ENCODE data around the gene ANAPC5. TPM values are rescaled to one million over a fixed set of nuclear protein-coding genes. Genes with fewer than 3 reads are reported as not detected.

The ANAPC5 gene
- polyA plus RNA-seq, 1 donor: 138 TPM

DNA sequence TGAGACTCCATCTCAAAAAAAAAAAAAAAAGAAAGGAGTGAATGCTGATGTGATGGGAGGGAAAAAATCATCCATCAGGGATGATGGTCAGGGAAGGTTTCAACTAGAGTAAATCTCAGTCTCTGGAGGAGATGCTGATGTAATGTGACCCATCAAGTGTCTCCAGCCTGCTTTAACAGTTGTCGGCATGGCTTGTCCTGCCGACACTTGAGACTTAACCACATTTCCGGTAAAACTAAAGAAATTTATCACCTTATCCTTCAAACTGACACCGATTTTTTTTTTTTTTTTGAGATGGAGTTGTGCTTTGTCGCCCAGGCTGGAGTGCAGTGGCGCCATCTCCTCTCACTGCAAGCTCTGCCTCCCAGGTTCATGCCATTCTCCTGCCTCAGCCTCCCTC, 21.5 kb upstream of the ANAPC5 start:
- H3K4me1 ChIP-seq (ENCODE audit: control insufficient read depth, insufficient read depth, low read length): peaks cover 6% of the 10 kb centered on the region
- H3K27me3 ChIP-seq (ENCODE audit: control insufficient read depth, insufficient read depth, low read length): no peaks in the 10 kb centered on the region
- H3K27ac ChIP-seq (ENCODE audit: low read length): no peak overlapping the region
- H3K9me3 ChIP-seq (ENCODE audit: control insufficient read depth, low read depth, low read length): no peaks in the 10 kb centered on the region
- WGBS (ENCODE audit: insufficient coverage, low lambda C conversion rate): 100% methylated on average over 1 of the region's 6 CpGs
- no peaks in the 10 kb centered on the region for H3K36me3 ChIP-seq (ENCODE audit: control insufficient read depth, insufficient read depth, low read length)
- no peak for DNase-seq
- no peak overlapping the region for H3K4me3 ChIP-seq (ENCODE audit: low read length)

GRCh38 chr12:121371404-121371803, 19.2 kb upstream of the ANAPC5 start:
- H3K4me3 ChIP-seq (ENCODE audit: low read length): no peak overlapping the region
- H3K9me3 ChIP-seq (ENCODE audit: control insufficient read depth, low read depth, low read length): no peaks in the 10 kb centered on the region
- H3K4me1 ChIP-seq (ENCODE audit: control insufficient read depth, insufficient read depth, low read length): peaks cover under 1% of the 10 kb centered on the region
- WGBS (ENCODE audit: insufficient coverage, low lambda C conversion rate): 86% methylated on average over 3 of the region's 6 CpGs
- H3K27ac ChIP-seq (ENCODE audit: low read length): no peak overlapping the region
- no peak for DNase-seq
- no peaks in the 10 kb centered on the region for H3K27me3 ChIP-seq (ENCODE audit: control insufficient read depth, insufficient read depth, low read length)
- H3K36me3 ChIP-seq (ENCODE audit: control insufficient read depth, insufficient read depth, low read length): no peaks in the 10 kb centered on the region

GRCh38 chr12:121366063-121366459, 13.8 kb upstream of the ANAPC5 start:
- H3K27me3 ChIP-seq (ENCODE audit: control insufficient read depth, insufficient read depth, low read length): no peaks in the 10 kb centered on the region
- H3K4me3 ChIP-seq (ENCODE audit: low read length): no peak overlapping the region
- no peaks in the 10 kb centered on the region for H3K4me1 ChIP-seq (ENCODE audit: control insufficient read depth, insufficient read depth, low read length)
- WGBS (ENCODE audit: insufficient coverage, low lambda C conversion rate): no CpG with 5 or more reads among the region's 4 CpGs
- H3K27ac ChIP-seq (ENCODE audit: low read length): no peak overlapping the region
- H3K9me3 ChIP-seq (ENCODE audit: control insufficient read depth, low read depth, low read length): no peaks in the 10 kb centered on the region
- no peaks in the 10 kb centered on the region for H3K36me3 ChIP-seq (ENCODE audit: control insufficient read depth, insufficient read depth, low read length)
- no peak for DNase-seq

DNA sequence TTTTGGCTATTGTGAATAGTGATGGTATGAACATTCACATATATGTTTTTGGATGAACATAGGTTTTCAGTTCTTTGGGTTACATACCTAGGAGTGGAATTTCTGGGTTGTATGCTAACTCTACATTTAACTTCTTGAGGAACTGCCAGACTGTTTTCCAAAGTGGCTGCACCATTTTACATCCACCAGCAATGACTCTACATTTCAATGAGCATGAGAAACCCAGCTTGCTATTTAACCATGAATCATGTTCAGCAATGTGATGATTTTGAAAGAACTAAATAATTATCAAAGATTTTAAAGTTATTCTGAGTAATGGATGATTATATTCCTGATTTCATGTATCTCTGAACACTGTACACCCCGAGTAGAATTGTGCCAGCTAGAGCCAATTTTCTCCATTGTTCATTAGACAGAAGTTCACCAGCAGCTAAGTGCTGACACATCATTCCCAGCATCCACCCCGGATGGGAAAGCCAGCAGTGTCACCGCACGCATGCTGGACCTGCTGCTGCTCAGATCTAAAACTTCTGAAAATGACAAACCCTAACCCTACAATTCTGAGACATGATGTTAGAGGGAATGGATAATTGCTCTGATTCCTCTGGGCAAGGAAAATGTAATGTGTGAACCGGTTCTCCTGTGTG, 13.3 kb upstream of the ANAPC5 start:
- no peaks in the 10 kb centered on the region for H3K9me3 ChIP-seq (ENCODE audit: control insufficient read depth, low read depth, low read length)
- no peak overlapping the region for H3K4me3 ChIP-seq (ENCODE audit: low read length)
- no peaks in the 10 kb centered on the region for H3K36me3 ChIP-seq (ENCODE audit: control insufficient read depth, insufficient read depth, low read length)
- no peak for DNase-seq
- no peaks in the 10 kb centered on the region for H3K27me3 ChIP-seq (ENCODE audit: control insufficient read depth, insufficient read depth, low read length)
- H3K4me1 ChIP-seq (ENCODE audit: control insufficient read depth, insufficient read depth, low read length): no peaks in the 10 kb centered on the region
- no CpG with 5 or more reads among the region's 5 CpGs for WGBS (ENCODE audit: insufficient coverage, low lambda C conversion rate)
- H3K27ac ChIP-seq (ENCODE audit: low read length): no peak overlapping the region

DNA sequence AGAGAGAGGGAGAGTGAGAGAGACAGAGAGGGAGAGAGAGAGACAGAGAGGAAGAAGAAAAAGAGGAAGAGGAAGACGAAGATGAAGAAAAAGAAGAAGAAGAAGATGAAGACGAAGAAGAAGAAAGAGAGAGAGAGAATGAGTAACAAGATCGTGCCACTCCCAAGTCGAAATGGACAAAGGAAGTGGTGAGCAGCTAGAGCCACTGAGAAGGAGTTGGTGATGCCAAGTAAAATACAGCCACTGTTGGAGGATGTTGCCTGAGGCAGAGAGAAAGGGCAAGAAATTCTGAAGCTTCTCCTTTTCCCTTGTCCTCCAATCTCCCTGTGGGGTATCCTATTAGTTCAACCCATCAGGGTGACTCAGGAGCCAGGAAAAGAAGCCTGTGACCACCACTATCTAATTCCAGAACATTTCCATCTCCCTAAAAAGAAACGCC, 12.5 kb upstream of the ANAPC5 start:
- no peak overlapping the region for H3K4me3 ChIP-seq (ENCODE audit: low read length)
- no peaks in the 10 kb centered on the region for H3K9me3 ChIP-seq (ENCODE audit: control insufficient read depth, low read depth, low read length)
- H3K4me1 ChIP-seq (ENCODE audit: control insufficient read depth, insufficient read depth, low read length): no peaks in the 10 kb centered on the region
- WGBS (ENCODE audit: insufficient coverage, low lambda C conversion rate): 89% methylated on average over 4 of the region's 5 CpGs
- no peaks in the 10 kb centered on the region for H3K27me3 ChIP-seq (ENCODE audit: control insufficient read depth, insufficient read depth, low read length)
- no peaks in the 10 kb centered on the region for H3K36me3 ChIP-seq (ENCODE audit: control insufficient read depth, insufficient read depth, low read length)
- no peak for DNase-seq
- H3K27ac ChIP-seq (ENCODE audit: low read length): no peak overlapping the region

DNA sequence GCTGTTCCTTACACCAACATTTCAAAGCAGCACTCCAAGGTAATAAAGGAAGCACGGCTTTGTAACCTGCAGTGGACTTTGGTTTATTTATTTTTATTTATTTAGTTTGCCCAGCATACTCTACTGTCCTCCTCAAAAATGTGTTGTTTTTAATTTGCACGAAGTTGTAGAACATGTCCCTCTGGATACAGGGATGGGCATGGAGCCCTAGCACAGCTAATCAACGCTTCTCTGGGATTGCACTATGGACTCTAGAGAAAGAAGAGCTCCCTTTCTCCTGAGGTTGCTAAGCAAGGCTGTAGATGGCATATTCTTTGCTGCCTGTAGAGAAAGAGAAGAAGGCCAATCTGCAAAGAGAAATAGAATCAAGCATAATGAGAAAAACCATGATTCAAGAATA, 5.9 kb upstream of the ANAPC5 start:
- peak; percentile 23 to 64 for DNase-seq
- H3K27ac ChIP-seq (ENCODE audit: low read length): no peak overlapping the region
- H3K4me1 ChIP-seq (ENCODE audit: control insufficient read depth, insufficient read depth, low read length): no peaks in the 10 kb centered on the region
- WGBS (ENCODE audit: insufficient coverage, low lambda C conversion rate): 20% methylated on average over 1 of the region's 3 CpGs
- no peaks in the 10 kb centered on the region for H3K27me3 ChIP-seq (ENCODE audit: control insufficient read depth, insufficient read depth, low read length)
- H3K36me3 ChIP-seq (ENCODE audit: control insufficient read depth, insufficient read depth, low read length): no peaks in the 10 kb centered on the region
- no peaks in the 10 kb centered on the region for H3K9me3 ChIP-seq (ENCODE audit: control insufficient read depth, low read depth, low read length)
- no peak overlapping the region for H3K4me3 ChIP-seq (ENCODE audit: low read length)

- H3K27ac ChIP-seq (ENCODE audit: low read length): no peak overlapping the region
- 65% methylated on average over 2 of the region's 4 CpGs for WGBS (ENCODE audit: insufficient coverage, low lambda C conversion rate)
- no peaks in the 10 kb centered on the region for H3K27me3 ChIP-seq (ENCODE audit: control insufficient read depth, insufficient read depth, low read length)
Measured at GRCh38 chr12:121357331-121357730, 5.1 kb upstream of the ANAPC5 start.

GRCh38 chr12:121356657-121357056, 4.4 kb upstream of the ANAPC5 start:
- no CpG with 5 or more reads among the region's 3 CpGs for WGBS (ENCODE audit: insufficient coverage, low lambda C conversion rate)
- no peaks in the 10 kb centered on the region for H3K27me3 ChIP-seq (ENCODE audit: control insufficient read depth, insufficient read depth, low read length)

More at GRCh38 chr12:121357331-121357730, 5.1 kb upstream of the ANAPC5 start:
- H3K4me1 ChIP-seq (ENCODE audit: control insufficient read depth, insufficient read depth, low read length): no peaks in the 10 kb centered on the region
- no peak overlapping the region for H3K4me3 ChIP-seq (ENCODE audit: low read length)
- DNase-seq: no peak
- no peaks in the 10 kb centered on the region for H3K9me3 ChIP-seq (ENCODE audit: control insufficient read depth, low read depth, low read length)
- no peaks in the 10 kb centered on the region for H3K36me3 ChIP-seq (ENCODE audit: control insufficient read depth, insufficient read depth, low read length)

DNA sequence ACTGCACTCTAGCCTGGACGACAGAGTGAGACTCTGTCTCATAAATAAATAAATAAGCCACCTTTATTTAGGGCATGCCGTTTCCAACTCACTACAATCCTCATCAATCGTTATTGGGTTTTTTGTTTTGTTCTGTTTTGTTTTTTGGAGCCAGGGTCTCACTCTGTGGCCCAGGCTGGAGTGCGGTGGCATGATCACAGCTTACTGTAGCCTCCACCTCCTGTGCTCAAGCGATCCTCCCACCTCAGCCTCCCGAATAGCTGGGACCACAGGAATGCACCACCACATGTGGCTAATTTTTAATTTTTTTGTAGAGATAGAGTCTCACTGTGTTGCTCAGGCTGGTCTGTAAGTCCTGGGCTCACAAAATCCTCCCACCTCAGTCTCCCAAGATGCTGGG, 3.6 kb upstream of the ANAPC5 start:
- Histone ChIP-seq H3K27ac (ENCODE audit: low read length) (no peak overlapping the region), H3K27me3 (ENCODE audit: control insufficient read depth, insufficient read depth, low read length) (no peaks in the 10 kb centered on the region), H3K9me3 (ENCODE audit: control insufficient read depth, low read depth, low read length) (no peaks in the 10 kb centered on the region), H3K4me1 (ENCODE audit: control insufficient read depth, insufficient read depth, low read length) (peaks cover 6% of the 10 kb centered on the region), H3K36me3 (ENCODE audit: control insufficient read depth, insufficient read depth, low read length) (no peaks in the 10 kb centered on the region), H3K4me3 (ENCODE audit: low read length) (no peak overlapping the region)
- 86% methylated on average over 1 of the region's 6 CpGs for WGBS (ENCODE audit: insufficient coverage, low lambda C conversion rate)
- no peak for DNase-seq

More at GRCh38 chr12:121356657-121357056, 4.4 kb upstream of the ANAPC5 start:
- no peak for DNase-seq
- no peaks in the 10 kb centered on the region for H3K36me3 ChIP-seq (ENCODE audit: control insufficient read depth, insufficient read depth, low read length)
- H3K27ac ChIP-seq (ENCODE audit: low read length): no peak overlapping the region
- no peak overlapping the region for H3K4me3 ChIP-seq (ENCODE audit: low read length)
- H3K4me1 ChIP-seq (ENCODE audit: control insufficient read depth, insufficient read depth, low read length): no peaks in the 10 kb centered on the region
- H3K9me3 ChIP-seq (ENCODE audit: control insufficient read depth, low read depth, low read length): no peaks in the 10 kb centered on the region

DNA sequence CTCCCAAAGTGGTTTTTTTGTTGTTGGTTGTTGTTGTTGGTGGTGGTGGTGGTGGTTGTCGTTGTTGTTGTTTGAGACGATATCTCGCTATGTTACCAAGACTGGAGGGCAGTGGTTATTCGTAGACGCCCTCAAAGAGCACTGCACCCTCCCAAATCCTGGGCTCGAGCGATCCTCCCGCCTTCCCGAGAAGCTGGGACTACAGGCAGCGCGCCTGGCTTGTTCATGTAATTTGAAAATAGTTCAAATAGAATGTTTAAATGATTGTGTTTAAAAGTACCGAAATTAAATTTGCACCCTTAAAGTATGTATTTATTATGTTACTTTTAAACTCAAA, 439 bp upstream of the ANAPC5 start:
- Histone ChIP-seq H3K27ac (ENCODE audit: low read length) (peak overlapping the region; percentile 93), H3K9me3 (ENCODE audit: control insufficient read depth, low read depth, low read length) (no peaks in the 10 kb centered on the region), H3K4me3 (ENCODE audit: low read length) (peak overlapping the region; percentile 88), H3K27me3 (ENCODE audit: control insufficient read depth, insufficient read depth, low read length) (no peaks in the 10 kb centered on the region), H3K4me1 (ENCODE audit: control insufficient read depth, insufficient read depth, low read length) (peaks cover 8% of the 10 kb centered on the region), H3K36me3 (ENCODE audit: control insufficient read depth, insufficient read depth, low read length) (no peaks in the 10 kb centered on the region)
- no peak for DNase-seq
- 20% methylated on average over 1 of the region's 12 CpGs for WGBS (ENCODE audit: insufficient coverage, low lambda C conversion rate)

GRCh38 chr12:121346747-121347146, 5.5 kb downstream of the ANAPC5 start:
- Histone ChIP-seq H3K4me3 (ENCODE audit: low read length) (no peak overlapping the region), H3K27ac (ENCODE audit: low read length) (no peak overlapping the region), H3K9me3 (ENCODE audit: control insufficient read depth, low read depth, low read length) (no peaks in the 10 kb centered on the region), H3K36me3 (ENCODE audit: control insufficient read depth, insufficient read depth, low read length) (peaks cover 43% of the 10 kb centered on the region), H3K4me1 (ENCODE audit: control insufficient read depth, insufficient read depth, low read length) (peaks cover 30% of the 10 kb centered on the region), H3K27me3 (ENCODE audit: control insufficient read depth, insufficient read depth, low read length) (no peaks in the 10 kb centered on the region)
- DNase-seq: no peak
- no CpG with 5 or more reads among the region's 2 CpGs for WGBS (ENCODE audit: insufficient coverage, low lambda C conversion rate)

Measured in large intestine (tissue), 3 donors.